HG03442 (cell line): ENCODE data around the gene CETN2.

Experiments used
- ATAC-seq: cut with Tn5 transposase; IDR thresholded peaks from one replicate; pipeline ENCODE4 v1.9.1; 2021; ENCODE audit warnings: mild to moderate bottlenecking, moderate library complexity; ENCODE audit not compliant: unreplicated experiment

CETN2 gene

DNA sequence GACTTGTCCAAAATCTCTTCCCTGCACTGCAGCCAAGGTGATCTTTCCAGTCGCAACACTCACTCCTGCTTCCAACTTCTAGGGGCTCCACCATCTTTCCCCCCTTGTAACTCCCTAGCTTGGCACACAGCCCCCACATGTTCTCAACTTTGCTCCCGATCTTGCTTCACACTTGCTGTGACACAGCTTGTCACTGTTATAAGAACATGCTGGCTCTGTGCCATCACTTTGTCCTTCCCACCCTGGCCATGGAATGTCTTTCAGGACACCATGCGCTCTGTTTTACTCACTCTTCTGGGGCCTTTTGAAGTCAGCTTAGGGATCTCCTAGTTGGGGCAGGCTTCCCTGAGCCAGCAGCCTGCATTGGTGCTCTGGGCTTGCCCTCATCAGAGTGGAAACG lies 2.8 kb upstream of the CETN2 start:
- no peak for ATAC-seq

DNA sequence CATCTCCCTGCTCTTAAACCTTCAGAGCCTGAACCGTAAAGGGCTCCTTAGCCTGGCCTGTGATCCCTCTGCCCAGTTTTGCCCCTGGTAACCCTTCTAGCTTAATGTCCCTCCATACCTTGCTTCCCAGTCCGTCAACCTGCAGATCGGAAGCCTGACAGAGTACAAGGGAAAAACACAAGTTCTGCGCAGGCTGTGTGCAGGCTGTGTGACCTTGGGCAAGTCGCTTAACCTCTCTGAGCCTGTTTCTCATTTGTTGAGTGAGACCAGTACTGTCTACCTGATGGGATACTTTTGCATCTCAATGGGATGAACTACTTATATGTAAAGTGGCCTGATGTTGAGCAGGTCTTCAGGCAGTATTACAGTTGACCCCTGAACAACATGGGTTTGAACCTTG lies 2.0 kb upstream of the CETN2 start:
- no peak for ATAC-seq

DNA sequence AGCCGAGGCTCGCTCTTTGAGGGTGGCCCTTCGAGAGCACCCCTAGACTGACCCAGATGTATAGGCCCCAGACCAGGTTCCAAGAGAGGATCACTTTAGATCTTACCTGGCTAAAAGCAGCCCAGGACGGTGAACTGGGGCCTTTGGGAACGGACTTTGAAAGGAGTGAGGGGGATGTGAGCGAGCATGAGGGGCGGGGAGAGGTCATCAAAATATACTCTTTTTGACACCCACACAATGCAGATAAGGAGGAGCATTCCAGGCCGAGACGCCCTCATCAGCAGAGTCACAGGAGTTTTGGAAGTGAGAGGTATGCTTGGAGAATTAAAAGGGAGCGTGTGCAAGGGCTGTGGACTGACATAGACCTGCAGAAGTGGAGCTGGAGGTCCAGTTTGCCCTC lies 834 bp upstream of the CETN2 start:
- ATAC-seq, result no peak

DNA sequence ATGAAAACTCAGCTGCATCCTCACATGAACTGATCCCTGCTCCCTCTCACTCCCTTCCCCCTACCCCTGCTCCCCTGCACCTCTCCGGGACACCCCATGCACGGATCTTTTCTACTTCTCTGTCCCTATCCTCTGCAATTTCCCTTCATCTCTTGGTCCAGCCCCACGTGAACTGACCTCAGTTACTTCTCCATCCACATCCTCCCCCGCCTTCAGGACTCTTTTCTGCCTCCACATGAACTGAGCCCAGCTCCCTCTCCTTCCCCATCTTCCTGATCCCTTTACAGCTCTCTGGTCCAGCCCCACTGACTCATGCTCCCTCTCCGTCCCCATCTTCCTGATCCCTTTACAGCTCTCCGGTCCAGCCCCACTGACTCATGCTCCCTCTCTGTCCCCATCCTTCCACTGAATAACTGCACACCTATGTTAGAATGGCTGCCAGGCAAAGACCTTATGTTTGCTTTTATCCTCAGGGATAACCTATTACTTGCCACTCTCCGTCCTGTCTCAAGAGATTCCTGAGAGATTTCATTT lies 5.6 kb downstream of the CETN2 start:
- ATAC-seq, result no peak

DNA sequence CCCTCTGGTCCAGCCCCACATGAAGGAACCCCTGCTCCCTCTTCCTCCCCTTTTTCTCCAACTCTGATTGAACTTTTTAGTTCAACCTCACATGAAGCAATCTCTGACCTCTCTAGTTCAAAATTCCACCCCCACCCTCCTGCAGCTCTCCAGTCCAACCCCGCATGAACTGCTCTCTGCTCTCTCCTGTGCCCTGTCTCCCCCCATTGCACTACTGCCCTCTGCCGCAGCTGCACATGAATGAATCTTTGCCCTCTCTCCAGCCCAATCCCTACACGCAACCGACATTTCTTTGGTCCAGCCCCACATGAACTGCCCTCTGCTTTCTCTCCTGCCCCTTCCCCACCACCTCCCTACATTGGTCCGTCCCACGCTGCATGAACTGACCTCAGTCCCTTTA lies 6.9 kb downstream of the CETN2 start:
- ATAC-seq, result no peak

DNA sequence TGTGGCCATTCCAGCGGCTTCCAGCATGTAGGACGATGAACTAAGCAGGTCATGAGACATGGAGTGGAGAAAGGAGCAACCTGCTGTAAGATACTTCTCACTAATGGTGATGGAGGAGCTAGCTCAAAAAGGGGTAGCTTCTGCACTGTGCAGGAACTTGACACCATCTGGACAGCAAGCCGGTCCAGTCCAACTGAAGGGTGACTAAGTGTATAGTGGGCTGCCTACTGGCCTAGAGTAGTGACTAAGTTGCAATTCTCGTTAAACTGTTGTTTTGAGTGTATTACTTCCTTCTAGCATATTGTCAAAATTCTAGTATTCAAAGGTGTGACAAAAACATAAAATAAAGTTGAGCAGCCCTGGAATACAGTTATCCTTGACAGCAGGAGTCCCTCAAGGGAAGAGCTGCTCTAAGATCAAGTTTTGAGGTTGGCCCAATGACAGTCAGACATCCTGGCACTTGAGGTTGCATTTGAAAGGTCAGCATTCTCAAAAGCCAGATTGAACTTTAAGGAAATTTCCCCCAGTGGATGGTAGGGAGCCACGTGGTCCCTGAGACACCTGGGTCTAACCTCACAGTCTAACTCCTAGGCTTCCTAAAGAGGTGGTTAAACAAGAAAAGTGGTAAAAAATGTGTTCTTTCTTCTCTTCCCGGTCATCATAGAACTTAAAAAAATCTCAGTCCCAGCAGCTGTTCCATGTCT lies 8.0 kb downstream of the CETN2 start:
- no peak for ATAC-seq

DNA sequence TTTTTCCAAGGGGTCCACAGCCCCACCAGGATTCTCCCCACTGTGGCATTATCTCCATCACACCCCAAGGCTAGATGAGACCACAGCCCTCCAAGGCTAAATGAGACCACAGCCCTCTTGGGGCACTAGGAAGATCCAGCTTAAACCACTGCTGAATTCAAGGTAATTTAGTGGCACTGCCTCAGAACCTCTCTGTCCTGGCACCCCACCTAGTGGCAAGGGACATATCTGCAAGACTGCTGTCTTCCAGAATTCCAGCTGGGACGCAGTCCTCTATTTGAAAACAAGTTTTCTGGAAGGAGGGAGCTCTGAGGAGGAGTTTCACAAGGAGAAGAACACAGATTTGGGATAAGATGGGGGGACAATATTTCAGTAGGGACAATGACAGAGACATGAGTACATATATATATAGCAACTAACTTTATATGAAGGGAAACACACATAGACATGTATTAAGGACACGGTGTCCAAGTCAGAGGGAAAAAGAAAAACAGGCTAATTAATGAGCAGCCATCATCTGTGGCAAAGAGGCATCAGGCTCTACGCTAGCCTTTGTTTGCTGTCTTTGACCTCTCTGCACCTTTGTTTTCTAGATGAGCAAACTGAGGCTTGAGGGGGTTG lies 9.3 kb downstream of the CETN2 start:
- no peak for ATAC-seq

DNA sequence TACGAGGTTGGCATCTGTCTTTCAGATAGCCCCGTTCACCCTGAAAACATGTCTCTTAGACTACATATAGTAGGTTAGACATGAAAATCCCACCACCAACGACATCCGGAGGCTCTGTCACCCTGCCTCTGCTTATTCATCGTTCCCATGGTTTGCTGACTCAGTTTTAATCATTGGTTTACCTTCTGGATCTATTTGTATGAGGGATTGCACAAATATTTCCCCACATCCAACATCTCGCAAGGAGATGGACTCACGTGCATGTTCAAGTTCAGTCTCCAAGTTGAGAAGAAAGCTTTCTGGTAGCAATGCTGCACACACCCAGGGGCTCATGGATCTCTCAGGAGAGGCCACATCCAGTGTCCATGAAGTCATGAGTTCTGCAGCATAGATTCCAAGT lies 10.8 kb downstream of the CETN2 start:
- ATAC-seq, result no peak

DNA sequence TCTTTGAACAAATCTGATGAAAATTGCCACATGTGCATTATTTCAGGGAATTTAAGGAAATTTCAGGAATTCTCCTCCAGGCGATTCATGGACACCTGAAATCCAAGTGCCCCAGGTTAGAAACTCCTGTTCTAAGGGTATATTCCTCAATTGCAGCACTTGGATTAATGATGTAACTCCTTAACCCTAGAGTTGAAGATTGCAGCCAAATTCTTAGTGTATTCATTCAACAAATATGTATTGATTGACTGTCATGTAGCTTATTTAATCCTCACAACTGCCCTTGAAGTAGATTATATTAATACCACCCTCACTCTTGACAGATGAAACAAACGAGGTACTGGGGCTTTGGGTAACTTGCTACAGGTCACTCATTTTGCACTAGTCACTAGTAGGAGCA lies 11.3 kb downstream of the CETN2 start:
- ATAC-seq, result no peak

DNA sequence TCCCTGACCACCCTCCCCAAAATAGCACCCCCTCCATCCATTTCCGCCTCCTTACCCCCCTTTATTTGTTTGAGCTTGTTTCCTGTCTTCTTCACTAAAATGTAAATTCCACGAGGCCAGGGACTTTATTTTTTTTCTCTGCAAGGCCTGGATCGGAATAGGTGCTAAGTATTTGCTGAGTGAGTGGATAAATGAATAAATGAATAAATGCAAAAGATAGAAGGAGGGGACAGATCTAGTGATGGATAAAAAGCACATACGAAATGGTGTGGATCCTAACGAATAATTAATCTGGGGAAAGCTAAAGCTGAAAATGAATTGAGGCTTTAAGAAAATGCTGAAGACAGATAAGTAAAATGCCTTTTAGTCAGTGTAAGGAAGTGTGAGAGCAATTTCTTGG lies 12.2 kb downstream of the CETN2 start:
- ATAC-seq, result no peak

DNA sequence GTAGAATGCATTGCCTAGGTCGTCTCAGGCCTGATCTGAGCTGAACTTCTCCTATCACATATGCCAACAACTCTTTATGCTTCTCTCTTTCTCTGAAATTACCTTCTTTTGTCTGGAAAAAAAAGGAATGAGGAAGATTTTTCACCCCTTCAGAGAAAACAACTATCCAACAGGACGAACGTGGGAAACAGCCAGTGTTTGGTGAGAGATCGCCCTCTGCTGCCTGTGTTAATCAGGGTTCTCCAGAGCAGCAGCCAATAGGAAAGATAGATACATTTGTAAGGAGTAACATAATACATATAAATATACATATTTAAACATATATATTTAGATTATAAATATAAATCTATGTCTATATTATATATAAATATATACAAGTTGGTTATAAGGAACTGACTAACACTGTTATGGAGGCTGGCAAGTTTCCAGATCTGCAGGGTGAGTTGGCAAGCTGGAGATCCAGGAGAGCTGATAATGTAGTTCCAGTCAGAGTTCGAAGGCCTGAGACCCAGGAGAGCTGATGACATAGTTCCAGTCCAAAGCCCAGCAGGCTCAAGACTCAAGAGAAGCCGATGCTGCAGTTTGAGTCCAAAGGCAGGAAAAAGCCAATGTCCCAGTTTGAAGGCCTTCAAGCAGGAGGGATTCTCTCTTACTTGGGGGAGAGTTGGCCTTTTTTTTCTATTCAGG lies 13.3 kb downstream of the CETN2 start:
- no peak for ATAC-seq

DNA sequence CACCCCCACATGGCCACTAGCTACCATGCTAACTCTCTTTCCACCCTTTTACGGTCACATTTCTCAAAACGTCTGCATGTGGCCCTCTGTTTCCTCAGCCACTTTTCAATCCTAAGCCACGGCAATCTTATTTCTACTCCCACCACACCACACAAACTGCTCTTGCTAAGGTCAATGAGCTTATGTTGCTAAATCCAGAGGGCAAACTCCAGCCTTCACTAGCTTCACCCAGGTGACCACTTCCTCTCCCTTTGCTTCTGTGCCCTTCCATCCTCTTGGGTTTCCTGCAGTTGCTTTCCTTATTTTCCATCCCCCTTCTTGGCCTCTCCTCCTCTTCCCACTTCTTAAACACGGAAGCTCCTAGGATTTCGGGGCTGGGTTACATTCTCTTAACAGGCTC lies 16.5 kb downstream of the CETN2 start:
- ATAC-seq, result no peak

DNA sequence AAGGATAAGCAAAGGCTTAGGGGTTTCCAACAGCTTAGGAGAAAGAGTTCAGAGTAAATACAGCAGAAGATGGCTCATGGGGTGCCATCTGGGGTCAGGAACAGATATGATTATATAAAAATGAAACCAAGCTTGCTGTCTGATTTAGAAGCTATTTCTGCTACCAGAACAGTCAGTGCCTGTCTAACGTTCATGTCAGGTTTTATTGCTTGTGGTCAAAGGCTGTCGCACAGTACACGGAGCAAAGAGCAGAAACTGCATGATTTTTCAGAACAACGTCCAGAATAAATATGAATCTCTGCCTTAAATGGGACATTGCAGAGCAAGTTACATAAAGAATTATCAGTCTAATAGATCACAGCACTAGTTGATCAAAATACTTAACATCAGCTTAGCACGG lies 17.4 kb downstream of the CETN2 start:
- ATAC-seq, result no peak

DNA sequence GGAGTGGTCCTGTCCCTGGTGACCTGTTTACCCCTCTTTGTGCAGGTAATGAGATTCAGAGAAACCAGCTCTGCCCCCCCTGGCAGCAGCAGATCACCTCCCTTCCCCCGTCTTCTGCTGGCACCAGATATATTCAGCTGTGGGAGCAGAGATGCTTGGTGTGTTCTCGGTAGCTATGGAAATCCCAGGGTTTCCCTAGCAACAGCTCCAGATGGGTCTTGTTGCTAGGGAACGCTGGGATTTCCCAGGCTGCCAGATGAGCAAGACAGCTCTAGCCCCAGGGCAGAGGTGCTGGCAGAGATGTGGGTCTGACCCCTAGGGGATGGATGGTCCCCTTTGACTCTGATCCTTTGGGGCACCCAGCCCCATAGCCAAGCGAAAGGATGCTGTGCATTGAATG lies 20.2 kb downstream of the CETN2 start:
- ATAC-seq, result no peak

DNA sequence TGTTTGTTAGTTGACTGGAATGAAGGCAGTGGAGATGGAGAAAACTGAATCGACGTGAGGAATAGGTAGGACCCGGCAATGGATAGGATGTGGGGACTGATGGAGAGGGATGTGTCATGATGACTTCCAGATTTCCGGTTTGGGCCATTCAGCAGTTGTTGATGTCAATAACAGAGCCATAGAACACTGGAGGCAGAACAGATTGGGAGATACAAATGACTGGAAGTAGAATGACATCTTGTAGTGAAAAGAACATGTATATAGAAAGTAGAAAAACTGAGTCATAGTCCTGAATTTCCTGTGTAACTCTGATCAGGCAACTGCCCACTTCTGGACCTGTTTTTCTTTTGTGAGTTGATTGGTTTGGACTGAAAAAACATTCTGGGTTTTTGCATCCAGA lies 24.5 kb downstream of the CETN2 start:
- no peak for ATAC-seq

DNA sequence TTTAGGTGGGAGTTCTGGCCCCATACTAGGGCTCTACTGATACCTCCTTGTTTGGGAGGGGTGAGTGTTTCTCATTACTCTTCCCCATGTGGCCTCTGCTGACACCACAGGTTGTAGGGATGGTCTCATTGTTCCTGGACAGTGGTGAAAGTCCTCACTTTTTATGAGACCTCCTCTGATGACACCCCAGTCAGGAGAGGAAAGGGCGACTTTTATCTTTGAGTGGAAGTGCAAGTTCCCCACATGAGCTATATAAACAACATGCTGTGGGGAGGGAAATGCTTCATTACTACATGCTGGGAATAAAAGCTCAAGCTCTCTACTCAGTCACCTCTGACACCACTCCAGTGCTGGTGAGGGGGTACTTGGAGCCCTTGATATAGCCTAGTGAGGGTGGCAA lies 31.6 kb downstream of the CETN2 start:
- no peak for ATAC-seq

DNA sequence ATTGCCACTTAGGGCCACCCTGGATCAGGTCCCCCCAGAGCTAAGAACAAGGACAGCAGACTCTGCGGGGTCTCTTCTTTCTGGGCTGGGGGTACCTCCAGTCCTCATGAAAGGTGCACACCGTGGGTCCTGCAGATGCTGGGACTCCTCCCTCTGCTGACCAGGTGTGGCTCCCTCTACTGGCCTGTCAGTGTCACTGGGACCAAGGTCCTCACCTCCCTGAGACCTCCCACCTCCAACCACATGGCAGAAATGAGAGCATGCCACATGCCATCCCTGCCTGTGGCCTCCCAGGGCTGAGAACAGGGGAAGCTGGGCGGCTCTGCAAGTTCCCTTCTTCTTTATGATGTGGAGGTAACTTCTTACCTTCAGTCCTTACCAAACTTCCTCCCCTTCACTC lies 43.5 kb downstream of the CETN2 start:
- peak; percentile 84 for ATAC-seq
